Fibroblast of lung (primary cell): ENCODE measurements around the gene GPNMB.

Experiments used
- CTCF ChIP-seq, 2 donors: IDR thresholded peaks in 1 of 2; conservative IDR thresholded peaks in 1 of 2; 1 replicate in 1 of 2; 2 replicates in 1 of 2; pipeline ENCODE4 v1.5.1; 2011 to 2012; ENCODE audit warnings: low read length in 2 of 2, control low read depth in 1 of 2, inconsistent platforms in 1 of 2, low read depth in 1 of 2, mild to moderate bottlenecking in 1 of 2
- EZH2 ChIP-seq: IDR thresholded peaks from 2 replicates; pipeline ENCODE4 v1.5.1; 2012; ENCODE audit warnings: low read length, control low read depth, mild to moderate bottlenecking; ENCODE audit errors: missing control alignments

- TF ChIP-seq CTCF (conservative IDR thresholded peaks at IDR 0.05 in 1 of 2, IDR thresholded peaks at IDR 0.05 in 1 of 2; ENCODE audit: low read depth in 1 of 2, low read length in 2 of 2) = peak; percentile 94
- TF ChIP-seq EZH2 = no peak
Observed at GRCh38 chr7:23261843-23262452, 15.4 kb downstream of the GPNMB start.
